Glomerular visceral epithelial cell (primary cell): ENCODE results near the gene PGPEP1.
"Not testable (repeated sequence)": the region's sequence is repeated elsewhere in the genome, so short reads cannot be mapped to it uniquely, and the experiment has no call there.

ENCODE experiments used
- DNase-seq: peaks from one replicate; pipeline ENCODE4 v3.0.0-alpha.2; 2016; ENCODE audit errors: extremely low spot score

PGPEP1 gene

DNA sequence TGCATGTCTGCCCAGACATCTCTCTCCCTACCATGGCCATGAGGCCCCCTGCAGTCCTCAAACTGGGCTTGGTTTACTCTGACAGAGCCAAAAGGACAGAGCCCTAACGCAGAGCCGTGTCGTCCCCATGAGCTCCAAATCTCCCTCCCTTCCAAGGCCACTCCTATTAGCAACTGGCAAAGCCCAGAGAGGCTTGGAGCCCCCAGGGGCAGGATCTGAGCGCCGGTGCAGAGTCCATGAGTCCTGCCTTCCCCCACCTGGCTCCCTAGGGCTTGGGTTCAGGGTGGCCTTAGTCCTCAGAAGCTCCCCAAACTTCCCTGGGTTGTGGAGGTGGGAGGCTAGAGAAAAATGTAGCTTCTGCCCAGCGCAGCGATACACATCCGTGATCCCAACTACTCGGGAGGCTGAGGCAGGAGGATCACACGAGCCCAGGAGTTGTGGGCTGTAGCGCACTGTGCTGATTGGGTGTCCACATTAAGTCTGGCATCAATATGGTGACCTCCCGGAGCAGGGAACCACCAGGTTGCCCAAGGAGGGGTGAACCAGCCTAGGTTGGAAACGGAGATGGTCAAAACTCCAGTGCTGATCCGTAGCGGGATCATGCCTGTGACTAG, 7.4 kb upstream of the PGPEP1 start:
- DNase-seq = no peak

DNA sequence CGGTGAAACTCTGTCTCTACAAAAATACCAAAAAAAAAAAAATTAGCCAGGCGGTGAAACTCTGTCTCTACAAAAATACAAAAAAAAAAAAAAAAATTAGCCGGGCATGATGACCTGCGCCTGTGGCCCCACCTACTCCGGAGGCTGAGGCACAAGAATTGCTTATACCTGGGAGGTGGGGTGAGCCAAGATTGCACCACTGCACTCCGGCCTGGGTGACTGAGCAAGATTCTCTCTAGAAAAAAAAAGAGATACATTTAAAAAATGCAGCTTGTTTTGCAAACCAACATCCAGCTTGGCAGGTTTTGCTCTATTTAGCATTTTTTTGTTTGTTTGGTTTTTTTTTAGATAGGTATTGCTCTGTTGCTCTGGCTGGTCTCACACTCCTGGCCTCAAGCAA, 6.7 kb upstream of the PGPEP1 start:
- no peak for DNase-seq

DNA sequence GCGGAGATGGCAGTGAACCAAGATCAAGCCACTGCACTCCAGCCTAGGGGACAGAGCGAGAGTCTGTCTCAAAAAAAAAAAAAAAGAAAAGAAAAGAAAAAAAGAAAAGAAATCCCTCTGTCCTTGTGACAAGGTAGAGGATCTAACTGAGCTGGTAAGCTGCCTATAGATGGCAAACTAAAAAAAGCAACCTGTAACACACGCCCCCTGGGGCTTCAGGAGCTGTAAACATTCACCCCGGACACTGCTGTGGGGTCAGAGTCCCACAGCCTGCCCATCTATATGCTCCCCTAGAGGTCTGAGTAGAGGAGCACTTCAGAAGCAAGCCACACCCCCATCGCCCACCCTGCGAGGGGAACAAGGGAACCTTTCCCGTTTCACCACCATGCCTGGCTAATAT, 4.3 kb upstream of the PGPEP1 start:
- DNase-seq = no peak

DNA sequence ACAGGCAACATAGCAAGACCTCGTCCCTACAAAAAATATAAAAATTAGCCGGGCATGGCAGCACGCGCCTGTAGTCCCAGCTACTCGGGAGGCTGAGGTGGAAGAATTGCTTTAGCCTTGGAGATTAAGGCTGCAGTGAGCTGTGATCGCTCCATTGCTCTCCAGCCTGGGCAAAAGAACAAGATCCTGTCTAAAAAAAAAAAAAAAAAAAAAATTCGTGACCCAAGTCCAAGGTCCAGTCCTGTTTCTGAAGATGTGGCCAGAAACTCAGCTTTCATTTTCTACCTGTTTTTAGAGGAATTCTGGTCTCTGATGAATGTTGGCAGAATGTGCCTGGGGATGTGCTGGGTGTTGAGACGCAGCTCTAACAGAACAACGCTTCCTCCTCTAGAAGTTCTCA, 1.9 kb upstream of the PGPEP1 start:
- no peak for DNase-seq

DNA sequence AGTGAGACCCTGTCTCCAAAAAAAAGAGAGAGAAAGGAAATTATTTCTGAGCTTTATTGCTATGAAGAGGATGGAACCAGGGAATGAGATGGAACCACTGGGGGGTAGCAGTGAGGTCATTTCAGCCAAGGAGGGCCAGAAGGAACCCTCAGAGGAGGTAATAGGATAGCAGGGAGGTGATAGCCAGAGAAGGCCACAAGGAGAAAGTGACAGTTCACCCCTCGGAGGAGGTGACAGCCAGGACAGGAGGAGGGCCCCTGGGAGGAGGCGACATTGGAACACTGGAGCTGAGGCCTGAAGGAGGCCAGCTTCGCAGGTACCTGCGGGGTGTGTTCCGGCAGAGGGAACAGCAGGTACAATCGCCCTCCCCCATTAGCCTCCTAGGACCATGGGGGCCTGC, 675 bp upstream of the PGPEP1 start:
- peak; percentile 44 for DNase-seq

DNA sequence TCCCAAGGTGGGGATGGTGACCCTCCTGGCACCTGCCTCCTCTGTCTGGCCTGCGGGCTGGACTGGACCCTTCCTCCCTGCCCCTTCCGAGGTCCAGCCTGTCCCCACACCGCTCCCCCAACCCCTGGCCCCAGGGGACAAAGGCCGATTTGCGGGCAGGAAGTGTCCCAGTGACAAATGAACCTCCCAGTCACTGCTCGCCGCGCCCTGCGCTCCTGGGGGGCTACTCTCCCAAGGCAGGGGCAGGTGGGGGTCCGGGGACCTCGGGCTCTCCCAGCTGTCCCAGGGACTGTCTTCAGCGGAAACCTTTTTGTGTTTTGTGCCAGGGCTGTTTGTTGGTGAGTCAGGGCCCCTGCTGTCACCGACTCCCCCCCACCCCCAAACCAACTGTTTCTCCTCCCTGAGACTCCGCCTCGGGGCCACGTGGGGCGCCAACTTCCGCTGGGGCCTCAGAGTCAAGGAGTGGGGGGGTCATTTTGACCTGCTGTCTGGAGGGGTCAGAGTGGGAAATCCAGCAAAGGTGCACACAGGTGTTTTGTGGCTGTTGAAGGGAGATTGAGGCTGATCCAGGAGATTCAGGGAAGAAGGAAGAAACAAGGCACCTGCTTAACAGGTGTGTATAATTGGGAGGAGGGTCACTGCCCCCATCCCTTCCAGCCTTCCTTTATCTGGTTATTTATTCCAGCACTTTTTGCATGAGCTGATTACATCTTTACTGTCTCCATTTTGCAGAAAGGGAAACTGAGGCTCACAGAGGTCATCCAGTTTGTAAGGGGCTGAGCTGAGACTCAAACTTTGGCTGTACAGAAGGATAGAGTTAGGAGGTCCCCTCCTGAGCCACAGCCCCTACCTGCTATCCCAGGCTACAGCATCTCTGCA, 831 bp downstream of the PGPEP1 start:
- DNase-seq = peak; percentile 62

DNA sequence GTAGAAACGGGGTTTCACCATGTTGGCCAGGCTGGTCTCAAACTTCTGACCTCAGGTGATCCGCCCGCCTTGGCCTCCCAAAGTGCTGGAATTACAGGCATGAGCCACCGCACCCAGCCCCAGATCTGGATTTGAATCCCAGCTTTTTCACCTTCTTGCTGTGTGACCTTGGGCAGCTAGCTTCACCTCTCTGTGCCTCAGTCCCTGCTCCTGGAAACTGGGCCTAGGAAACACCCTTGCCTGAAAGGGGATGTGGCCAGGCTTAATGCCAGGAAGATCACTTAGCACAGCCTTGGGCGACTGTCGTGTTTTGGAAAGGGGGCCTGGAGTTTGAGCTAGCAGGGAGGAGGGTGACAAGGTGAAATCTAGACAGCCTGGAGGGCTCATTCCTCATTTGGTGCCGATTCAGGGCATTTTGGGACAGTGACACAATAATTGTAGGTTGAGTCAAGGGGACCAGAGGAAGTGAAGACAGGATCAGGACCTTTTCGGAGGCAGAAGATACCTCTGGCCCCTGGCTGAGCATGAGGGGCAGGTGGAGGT, 1.8 kb downstream of the PGPEP1 start:
- DNase-seq = no peak

DNA sequence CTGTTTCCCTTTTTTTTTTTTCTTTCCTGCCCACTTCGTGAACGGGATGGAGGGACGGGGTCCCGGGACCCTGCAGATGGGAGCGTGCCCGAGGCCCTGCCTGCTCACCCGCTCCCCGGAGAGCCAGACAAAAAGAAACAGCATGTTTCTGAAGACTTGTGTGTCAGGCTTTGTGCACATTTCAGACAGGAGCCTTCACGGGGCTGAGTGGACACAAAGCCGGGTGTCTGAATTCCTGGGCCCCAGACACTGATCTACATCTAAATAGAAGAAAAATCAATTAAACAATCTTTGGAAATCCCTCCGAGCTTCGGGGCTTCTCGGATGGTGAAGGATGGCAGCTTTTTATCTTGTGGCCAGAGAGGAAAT, 4.2 kb downstream of the PGPEP1 start:
- no peak for DNase-seq

DNA sequence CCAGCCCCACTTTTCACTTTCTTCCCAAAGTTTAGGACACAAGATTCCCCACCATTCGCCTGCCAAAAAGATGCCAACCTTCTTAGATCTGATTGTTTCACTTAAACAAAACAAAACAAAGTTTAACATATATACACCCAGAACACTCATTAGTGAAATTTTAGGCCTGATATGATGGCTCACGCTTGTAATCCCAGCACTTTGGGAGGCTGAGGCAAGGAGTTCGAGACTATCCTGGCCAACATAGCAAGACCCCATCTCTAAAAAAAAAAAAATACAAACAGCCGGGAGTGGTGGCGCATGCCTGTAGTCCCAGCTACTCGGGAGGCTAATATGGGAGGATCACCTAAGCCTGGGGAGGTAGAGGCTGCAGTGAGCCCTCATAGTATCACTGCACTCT, 4.9 kb downstream of the PGPEP1 start:
- no peak for DNase-seq

DNA sequence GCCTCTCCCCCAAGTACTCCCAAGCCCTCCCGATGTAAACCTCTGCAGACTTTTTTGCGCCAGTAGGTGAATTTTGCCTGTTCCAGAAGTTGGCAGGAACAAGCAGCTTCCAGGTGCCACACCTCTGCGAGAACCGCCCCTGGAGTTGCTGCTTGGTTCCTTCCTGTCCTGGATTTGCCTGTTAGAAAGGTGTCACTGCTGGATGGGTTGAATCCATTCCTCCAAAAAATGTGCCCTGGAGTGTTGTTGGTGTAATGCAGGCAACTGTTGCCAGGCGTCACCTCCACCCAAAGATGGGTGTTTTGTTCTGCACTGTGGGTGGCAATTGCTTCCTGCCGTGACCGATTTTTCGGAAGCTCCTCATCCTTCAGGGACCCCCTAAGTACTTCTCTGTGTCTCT, 5.7 kb downstream of the PGPEP1 start:
- no peak for DNase-seq

DNA sequence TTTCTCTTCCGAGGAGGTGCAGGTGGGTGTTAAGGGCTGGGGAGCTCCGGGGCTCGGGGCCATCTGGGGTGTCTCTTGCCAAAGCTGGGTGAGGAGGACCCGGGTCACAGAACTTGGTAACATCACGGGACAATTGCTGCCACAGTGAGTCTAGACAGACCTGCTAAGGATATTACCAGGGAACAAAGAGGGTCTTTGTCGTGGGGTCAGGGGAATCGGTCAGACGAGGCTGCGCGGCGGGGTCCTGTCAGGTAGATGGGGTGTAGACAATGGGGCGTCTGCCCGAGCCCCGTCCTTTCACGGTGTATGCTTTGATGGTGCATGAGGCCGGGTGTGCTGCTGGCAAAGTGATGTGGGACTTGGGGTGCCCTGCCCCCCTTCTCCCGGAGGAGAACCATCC, 7.8 kb downstream of the PGPEP1 start:
- no peak for DNase-seq

DNA sequence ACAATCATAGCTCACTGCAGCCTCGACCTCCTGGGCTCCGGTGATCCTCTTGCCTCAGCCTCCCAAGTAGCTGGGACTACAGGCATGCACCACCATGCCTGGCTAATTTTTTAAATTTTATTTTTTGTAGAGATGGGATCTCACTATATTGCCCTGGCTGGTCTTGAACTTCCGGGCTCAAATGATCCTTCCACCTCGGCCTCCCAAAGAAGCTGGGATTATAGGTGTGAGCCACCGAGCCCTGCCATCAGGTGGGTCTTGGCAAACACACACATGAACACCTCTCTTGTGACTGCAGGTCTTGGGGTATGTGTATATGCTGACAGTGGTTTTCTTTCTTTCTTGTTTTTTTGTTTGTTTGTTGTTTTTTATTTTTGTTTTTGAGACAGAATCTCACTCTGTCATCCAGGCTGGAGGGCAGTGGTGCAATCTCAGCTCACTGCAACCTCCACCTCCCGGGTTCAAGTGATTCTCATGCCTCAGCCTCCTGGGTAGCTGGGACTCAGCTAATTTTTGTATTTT, 8.5 kb downstream of the PGPEP1 start:
- not testable (repeated sequence) for DNase-seq

DNA sequence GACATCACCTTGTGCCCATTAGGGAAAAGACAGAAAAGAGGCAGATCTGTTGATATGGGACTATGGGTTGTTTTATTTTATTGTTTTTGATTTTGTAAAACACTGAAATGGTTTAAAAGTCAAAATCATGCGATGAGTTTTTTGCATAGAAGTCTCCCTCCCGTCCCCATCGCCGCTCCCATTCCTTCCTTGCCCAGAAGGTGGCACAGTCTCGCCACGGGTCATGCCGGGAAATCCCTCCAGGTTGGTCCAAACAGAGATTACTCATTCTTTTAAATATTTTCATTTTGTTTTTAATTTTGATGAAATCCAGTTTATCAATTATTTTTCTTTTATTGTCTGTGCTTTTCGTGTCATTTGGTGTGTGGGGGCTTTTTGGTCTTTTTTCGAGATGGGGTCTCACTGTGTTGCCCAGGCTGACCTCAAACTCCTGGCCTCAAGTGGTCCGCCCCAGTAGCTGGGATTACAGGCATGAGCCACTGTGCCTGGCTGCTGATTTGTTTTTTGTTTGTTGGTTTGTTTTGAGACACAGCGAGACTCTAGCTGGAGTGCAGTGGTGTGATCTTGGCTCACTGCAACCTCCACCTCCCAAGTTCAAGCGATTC, 9.2 kb downstream of the PGPEP1 start:
- peak; percentile 67 for DNase-seq

DNA sequence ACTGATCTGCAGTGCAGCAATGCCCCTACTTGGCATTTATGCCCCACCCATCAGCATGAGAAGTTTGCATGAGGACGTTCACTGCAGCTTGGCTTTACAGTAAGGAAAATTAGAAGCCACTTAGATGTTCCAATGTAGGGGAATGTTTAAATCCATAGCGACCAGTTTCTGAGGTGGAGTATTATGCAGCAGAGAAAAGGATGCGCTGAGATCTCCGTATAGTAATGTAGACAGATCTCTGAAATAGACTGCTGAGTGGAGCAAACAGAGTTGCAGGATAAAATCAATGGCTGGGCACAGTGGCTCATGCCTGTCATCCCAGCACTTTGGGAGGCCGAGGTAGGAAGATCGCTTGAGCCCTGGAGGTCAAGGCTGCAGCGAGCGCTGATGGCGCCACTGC, 10.1 kb downstream of the PGPEP1 start:
- no peak for DNase-seq

DNA sequence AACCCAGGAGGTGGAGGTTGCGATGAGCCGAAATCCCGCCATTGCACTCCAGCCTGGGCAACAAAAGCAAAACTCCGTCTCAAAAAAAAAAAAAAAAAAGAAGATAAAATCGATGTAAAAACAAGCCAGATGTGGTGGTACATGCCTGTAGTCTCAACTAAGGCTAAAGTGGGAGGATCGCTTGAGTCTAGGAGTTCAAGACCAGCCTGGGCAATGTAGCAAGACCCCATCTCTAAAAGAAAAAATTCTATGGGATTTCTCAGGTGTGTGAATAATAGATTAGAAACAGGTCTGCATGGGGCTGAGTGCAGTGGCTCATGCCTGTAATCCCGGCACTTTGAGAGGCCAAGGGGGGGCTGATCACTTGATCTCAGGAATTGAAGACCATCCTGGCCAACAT, 11.1 kb downstream of the PGPEP1 start:
- DNase-seq = no peak

DNA sequence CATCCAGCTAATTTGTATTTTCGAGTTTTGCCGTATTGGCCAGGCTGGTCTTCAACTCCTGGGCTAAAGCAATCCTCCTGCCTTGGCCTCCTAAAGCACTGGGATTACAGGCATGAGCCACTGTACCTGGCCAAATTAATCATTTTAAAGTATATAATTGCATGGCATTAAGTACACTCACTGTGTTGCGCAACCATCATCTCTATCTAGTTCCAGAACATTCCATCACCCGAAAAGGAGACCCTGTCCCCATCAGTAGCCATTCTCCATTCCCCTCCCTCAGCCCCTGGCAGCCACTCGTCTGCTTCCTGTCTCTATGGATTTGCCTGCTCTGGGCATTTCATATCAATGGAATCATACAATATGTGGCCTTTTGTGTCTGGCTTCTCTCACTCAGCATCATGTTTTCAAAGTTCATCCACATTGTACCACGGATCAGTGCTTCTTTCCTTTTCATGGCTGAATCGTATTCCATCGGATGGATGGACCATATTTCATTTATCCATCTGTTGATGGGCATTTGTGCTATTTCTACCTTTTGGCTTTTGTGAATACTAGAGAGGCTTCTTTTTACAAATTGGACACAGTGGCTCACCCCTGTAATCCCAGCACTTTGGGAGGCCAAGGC, 13.1 kb downstream of the PGPEP1 start:
- DNase-seq = no peak

DNA sequence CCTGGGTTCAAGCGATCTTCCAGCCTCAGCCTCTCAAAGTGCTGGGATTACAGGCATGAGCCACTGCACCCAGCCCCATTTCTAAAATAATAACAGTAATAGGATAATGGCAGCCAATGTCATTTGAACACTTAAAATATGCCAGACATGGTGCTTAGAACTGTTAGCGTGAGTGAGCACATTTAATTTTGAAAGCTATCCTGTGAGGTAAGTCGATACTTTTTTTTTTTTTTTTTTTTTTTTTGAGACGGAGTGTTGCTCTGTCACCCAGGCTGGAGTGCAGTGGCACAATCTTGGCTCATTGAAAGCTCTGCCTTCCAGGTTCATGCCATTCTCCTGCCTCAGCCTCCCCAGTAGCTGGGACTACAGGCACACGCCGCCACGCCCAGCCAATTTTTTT, 14.3 kb downstream of the PGPEP1 start:
- DNase-seq = not testable (repeated sequence)

DNA sequence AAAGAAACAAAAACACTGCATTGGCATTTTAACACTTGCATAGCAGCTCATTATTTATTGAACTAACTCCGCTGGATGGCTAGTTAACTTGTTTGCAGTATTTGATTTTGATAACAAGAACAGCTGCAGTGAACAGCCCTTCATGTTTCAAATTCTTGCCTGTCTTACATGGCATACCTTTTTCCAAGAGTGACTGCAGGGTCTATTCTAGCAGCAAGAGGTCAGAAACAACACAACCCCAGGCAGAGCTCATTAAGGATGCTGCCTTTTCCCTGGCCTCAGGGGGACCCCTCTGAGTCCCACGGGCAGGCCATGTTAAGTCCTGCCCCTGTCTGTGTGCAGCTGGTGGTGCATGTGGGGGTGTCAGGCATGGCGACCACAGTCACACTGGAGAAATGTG, 16.6 kb downstream of the PGPEP1 start:
- no peak for DNase-seq

DNA sequence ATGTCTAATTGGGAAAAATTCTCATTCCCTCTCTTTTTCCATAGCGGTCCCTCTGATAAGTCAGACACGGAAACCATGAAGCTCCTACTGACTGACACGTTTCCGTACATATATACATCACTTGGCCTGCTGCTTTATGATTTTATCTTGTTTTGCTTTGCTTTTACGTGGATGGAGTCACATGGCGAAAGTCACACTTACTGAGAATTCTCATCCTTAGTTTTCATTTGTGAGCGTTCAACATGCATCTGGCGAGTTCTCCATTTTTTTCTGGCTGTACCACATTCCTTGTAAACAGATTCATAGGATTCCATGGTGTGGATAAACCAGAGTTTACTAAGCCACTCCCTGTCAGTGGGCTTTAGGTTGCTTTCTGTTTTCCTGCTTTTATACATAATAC, 21.2 kb downstream of the PGPEP1 start:
- DNase-seq = no peak

DNA sequence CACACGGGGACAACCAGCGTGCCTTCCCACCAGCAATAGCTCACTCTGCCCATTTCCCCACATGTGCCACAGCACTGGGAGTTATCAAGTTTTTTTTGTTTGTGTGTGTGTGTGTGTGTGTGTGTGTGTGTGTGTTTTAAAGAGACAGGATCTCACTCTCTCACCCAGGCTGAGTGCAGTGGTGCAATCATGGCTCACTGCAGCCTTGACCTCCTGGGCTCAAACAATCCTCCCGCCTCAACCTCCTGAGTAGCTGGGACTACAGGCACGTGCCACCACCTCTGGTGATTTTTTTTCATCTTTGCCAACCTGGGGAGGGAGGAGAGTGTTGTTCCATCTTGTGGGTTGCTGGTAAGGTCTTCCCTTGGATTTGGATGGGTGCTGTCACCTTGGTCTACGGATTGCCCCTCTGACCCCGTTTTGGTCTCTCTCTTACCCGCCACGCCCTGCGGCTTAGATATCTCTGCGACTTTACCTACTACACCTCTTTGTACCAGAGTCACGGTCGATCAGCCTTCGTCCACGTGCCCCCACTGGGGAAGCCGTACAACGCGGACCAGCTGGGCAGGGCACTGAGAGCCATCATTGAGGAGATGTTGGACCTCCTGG, 22.6 kb downstream of the PGPEP1 start:
- no peak for DNase-seq

DNA sequence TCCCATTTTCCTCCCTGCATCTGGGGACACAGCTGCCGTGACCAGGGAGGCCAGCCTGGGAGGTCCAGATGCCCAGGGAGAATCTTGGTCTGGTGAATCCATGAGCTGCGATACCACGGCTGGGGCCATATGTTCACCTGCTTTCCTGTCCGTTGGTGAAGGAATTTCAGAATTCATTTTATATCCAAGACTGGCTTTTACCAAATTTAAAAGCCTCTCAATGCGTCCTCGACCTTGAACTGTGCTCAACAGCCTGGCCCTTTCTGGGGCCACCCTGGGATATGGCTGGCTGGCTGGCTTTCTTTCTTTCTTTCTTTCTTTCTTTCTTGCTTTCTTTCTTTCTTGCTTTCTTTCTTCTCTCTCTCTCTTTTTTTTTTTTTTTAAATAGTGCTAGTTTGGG, 23.4 kb downstream of the PGPEP1 start:
- DNase-seq = no peak
